HFFc6 (cell line): ENCODE measurements around the gene CHD8. TPM values are rescaled to one million over a fixed set of nuclear protein-coding genes. Genes with fewer than 3 reads are reported as not detected.

Source experiments
- DNase-seq: peaks from one replicate; pipeline ENCODE4 v3.0.0-alpha.2; 2018
- H3K27ac Mint-ChIP-seq: 2 replicates; pipeline ENCODE4 v1.8.0; 2020; ENCODE audit warnings: mild to moderate bottlenecking, mixed read lengths
- H3K27me3 Mint-ChIP-seq: 2 replicates; pipeline ENCODE4 v1.8.0; 2021; ENCODE audit warnings: mild to moderate bottlenecking, moderate library complexity, mixed read lengths; ENCODE audit not compliant: insufficient read depth
- H3K36me3 Mint-ChIP-seq: 2 replicates; pipeline ENCODE4 v1.8.0; 2021; ENCODE audit warnings: low read depth, mixed read lengths
- H3K4me1 Mint-ChIP-seq: 2 replicates; pipeline ENCODE4 v1.8.0; 2020; ENCODE audit warnings: low read depth, mixed read lengths
- H3K4me3 Mint-ChIP-seq: 2 replicates; pipeline ENCODE4 v1.8.0; 2020; ENCODE audit warnings: mild to moderate bottlenecking, moderate library complexity, mixed read lengths
- H3K9me3 Mint-ChIP-seq: 2 replicates; pipeline ENCODE4 v1.8.0; 2020; ENCODE audit warnings: mild to moderate bottlenecking, mixed read lengths
- CTCF ChIP-seq: fragments of 200-600 bp; sonication (generic); IDR thresholded peaks from 2 replicates; pipeline ENCODE4 v1.5.0; 2021; ENCODE audit warnings: antibody characterized with exemption, mild to moderate bottlenecking
- total RNA-seq, 6 experiments: library from RNA; stranded (reverse); fragmentation: NEBNext Ultra II Directional; extraction: Animal tissue kit (Norgen Biotek cat#: 25700); gene quantifications; 2 replicates in 1 of 6; 3 replicates in 5 of 6; pipeline ENCODE4 v1.2.3, GENCODE V29; 2021

Gene CHD8
- total RNA-seq, 6 experiments from 2014 or later = 63.5 to 78.6 (median 70.9) TPM

DNA sequence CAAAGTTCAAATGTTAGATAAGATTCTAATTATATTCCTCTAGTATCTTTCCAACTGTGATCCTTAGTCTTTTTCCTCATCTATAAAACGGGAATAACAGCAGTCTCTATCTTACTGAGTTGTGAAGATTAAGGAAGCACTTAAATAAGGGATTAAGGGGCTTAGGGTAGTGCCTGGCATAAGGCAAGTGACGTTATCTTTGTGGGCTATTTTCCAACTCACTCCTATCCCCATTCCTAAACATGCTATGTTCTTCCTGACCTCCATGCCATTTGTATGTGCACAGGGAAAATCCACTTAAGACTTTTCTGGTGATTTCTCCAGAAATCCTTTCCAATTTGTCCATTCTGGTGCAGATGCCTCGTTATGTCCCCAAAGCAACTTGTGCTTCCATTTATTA lies 105.4 kb downstream of the CHD8 start:
- DNase-seq = no peak
- Mint-ChIP-seq H3K36me3 (peaks cover 38% of the 10 kb centered on the region), H3K4me3 (no peak overlapping the region), H3K27ac (no peak overlapping the region), H3K27me3 (peaks cover 6% of the 10 kb centered on the region), H3K4me1 (peaks cover 17% of the 10 kb centered on the region), H3K9me3 (no peaks in the 10 kb centered on the region)
- TF ChIP-seq CTCF = no peak

DNA sequence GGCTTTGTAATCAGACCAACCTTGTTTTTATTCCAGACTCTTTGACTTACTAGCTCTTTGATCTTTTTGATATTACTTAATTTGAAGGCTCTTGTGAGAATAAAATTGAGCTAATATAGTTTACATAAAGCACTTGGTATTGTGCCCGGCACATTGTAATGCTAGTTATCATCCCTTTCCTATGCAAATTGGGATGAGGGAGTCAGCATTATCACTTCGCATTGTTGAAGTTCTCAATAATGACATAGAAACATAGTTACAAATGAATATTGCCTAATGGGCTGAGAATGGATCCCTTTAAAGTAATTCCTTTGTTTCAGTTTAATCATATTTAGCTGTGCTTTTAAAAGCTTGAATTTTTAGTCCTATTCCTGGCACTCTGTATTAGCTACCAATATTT lies 108.7 kb downstream of the CHD8 start:
- peaks cover 17% of the 10 kb centered on the region for H3K4me1 Mint-ChIP-seq
- H3K4me3 Mint-ChIP-seq = peak overlapping the region; percentile 12; the same call in 1 of the 2 replicates
- H3K36me3 Mint-ChIP-seq = peaks cover 10% of the 10 kb centered on the region
- peaks cover 7% of the 10 kb centered on the region for H3K27me3 Mint-ChIP-seq
- no peaks in the 10 kb centered on the region for H3K9me3 Mint-ChIP-seq
- H3K27ac Mint-ChIP-seq = no peak overlapping the region
- no peak for TF ChIP-seq CTCF
- DNase-seq = no peak

DNA sequence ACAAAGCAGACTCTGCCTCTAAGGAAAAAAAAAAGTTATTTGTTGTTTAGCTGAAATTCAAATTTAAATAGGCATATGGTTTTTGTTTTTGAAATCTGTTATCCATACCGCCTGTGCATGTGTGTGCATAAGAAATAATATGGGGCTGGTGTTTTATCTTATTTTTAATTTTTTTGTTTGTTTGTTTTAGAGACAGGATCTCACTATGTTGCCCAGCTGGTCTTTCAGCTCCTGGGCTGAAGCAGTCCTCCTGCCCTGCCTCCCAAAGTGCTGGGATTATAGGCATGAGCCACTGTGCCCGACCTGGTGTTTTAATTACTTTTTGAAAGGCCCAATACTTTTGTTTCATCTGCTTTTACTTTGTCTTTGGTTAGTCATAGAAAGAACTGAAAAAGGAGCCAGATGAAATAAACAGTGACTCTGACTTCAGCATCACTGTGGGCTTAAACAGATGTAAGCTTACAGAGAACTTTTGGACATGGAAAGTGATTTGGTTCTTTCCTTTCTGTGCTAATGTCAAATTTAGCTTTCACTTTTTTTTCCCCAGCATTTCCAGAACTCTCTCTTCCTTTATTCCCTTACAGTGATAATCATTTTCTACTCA lies 109.3 kb downstream of the CHD8 start:
- Mint-ChIP-seq H3K4me1 (peaks cover 17% of the 10 kb centered on the region), H3K27ac (no peak overlapping the region), H3K27me3 (peaks cover 7% of the 10 kb centered on the region), H3K36me3 (peaks cover 5% of the 10 kb centered on the region; the same call in 1 of the 2 replicates), H3K4me3 (peak overlapping the region; percentile 12; the same call in 1 of the 2 replicates), H3K9me3 (no peaks in the 10 kb centered on the region)
- peak; percentile 9 for DNase-seq
- TF ChIP-seq CTCF = no peak

- Mint-ChIP-seq H3K27me3 (peaks cover 17% of the 10 kb centered on the region), H3K4me1 (peaks cover 16% of the 10 kb centered on the region), H3K36me3 (no peaks in the 10 kb centered on the region), H3K9me3 (no peaks in the 10 kb centered on the region), H3K4me3 (peak overlapping the region; percentile 10; the same call in 1 of the 2 replicates), H3K27ac (no peak overlapping the region)
- TF ChIP-seq CTCF = no peak
- DNase-seq = no peak
These were observed 112.7 kb downstream of the CHD8 start for GRCh38 chr14:21343035-21343794.

Other genes with a start within 250 kb of the CHD8 start
- gene HNRNPC, start 186.7 kb downstream of the CHD8 start, total RNA-seq = 100 to 1,000 TPM; 528 to 684 (median 604) TPM
- not detected for gene RPGRIP1, start 176.0 kb downstream of the CHD8 start, total RNA-seq
- gene SUPT16H, start 72.1 kb downstream of the CHD8 start, total RNA-seq = 10 to 100 TPM; 67.9 to 91.9 (median 86.2) TPM
- 10 to 100 TPM; 20.2 to 22.9 (median 21.3) TPM for gene RAB2B, start 20.8 kb upstream of the CHD8 start, total RNA-seq
- gene TOX4, start 21.1 kb upstream of the CHD8 start, total RNA-seq = 10 to 100 TPM; 79.8 to 96.3 (median 88.5) TPM
- gene METTL3, start 55.2 kb upstream of the CHD8 start, total RNA-seq = 10 to 100 TPM; 28.8 to 37.5 (median 30.3) TPM
- 1 to 10 TPM in 3 of 6 experiments, under 1 TPM in 3; 0.51 to 2.0 (median 0.99) TPM for gene SALL2, start 70.2 kb upstream of the CHD8 start, total RNA-seq
- gene OR10G3, start 124.0 kb upstream of the CHD8 start, total RNA-seq = not detected
- gene OR10G2, start 178.8 kb upstream of the CHD8 start, total RNA-seq = not detected
- not detected for gene OR4E2, start 197.7 kb upstream of the CHD8 start, total RNA-seq
- gene OR4E1, start 217.7 kb upstream of the CHD8 start, total RNA-seq = not detected